ENCODE measurements around the gene CRIP3.
A peak's percentile ranks its signal among the peaks of the same experiment; 100 is the strongest.

CRIP3 gene

DNA sequence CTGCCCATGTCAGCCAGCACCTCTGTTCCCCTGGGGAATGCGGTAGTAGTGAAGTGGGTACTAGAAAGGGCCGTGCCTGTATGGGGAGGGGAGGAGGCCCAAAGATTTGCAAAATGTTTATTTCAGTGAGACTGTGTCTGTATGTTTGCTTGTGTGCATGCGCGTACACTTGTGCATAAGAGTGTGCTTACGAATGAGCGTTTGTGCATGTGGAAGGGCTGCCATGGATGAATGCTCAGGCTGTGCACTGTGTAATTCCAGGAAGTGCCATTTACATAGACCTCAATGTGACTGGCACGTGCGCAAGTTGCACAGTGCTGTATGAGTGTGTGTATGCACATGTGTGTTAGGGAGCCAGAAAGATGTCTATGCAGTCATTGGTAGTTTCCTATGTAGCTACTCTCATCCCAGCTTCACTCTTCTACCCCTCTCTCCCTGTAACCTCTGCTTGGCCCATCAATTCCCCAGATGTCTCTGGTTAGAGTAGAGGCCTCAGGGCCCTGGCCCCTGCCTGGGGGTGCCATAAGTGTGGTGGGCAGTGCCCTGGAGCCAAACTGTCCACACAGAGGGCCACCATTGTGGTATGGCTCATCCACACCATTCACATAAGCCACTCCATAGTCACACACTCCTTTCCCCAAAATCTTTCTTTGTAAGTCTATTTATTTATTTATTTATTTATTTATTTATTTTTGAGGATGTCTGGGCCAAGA, 37.4 kb downstream of the CRIP3 start:
- DNase-seq, result no peak

DNA sequence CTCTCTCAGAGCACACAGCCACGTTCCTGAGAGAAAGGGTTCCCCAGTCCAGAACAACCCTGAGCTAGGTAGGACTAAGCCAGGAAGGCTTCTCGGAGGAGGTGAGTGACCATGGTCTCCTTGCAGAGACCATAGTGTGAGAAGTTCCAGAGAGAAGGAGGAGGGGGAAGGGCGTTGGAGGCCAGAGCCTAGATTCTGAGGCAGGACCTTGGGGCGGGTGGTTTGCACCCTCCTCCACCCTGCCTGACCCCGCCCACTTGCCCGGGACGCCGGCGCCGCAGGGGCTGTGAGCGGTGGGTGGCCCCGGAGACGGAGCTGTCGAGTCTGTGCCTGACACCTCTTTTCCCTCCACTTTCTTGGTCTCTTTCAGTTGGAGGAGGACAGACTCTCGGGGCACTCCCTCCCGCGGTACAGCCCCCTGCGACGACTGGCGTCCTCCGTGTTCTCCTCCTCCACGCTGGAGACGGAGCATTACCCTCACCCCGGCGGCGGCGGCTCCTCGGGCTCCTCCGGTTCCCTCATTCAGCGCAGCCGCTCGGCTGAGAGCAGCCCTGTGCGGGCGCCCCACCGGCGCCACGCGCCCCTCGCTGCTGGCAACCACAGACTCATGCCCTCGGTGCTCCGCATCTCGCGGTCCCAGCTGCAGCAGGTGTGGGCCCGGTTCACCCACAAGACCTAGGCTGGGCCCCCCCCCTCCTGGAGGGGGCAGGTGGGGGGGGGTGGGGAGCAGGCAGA, 39.2 kb downstream of the CRIP3 start:
- peak; percentile 27 to 34 for DNase-seq

DNA sequence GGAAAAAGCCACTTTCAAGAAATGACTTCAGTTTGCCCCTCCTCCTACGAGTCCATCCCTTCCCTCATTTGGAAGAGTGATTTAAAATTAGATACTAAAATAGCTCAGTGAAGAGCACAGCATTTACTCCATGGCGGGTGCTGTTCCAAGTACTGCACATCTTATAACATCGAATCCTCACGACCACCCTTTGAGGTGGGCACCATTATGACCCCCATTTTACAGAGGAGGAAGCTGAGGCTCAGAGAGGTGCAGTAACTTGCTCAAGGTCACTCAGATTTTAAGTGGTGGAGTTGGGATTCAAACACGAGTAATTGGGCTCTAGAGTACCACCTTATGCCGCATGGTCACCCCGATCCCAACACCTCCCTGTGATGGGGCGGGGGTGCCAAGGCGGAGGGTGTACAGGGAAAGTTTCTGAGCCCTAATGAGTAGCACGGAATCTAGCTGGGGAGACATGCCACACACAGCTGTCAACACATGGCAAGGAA, 39.8 kb downstream of the CRIP3 start:
- no peak for DNase-seq

DNA sequence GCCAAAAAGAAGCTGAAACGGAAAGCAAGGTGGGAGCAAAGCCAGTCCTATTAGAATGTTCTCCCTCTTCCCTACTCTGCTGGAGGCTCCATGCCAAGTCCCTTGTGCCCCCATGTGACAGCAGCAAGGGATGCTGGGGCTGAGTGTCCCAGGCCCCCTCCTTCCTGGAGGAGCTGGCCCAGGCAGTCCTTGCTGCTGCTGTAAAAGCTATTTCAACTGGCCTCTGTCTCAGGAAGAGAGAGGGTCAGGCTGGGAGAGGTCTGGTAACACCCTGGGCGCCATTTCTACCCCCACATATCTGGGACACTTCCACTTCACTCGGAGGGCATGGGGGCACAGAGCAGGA, 40.3 kb downstream of the CRIP3 start:
- no peak for DNase-seq

DNA sequence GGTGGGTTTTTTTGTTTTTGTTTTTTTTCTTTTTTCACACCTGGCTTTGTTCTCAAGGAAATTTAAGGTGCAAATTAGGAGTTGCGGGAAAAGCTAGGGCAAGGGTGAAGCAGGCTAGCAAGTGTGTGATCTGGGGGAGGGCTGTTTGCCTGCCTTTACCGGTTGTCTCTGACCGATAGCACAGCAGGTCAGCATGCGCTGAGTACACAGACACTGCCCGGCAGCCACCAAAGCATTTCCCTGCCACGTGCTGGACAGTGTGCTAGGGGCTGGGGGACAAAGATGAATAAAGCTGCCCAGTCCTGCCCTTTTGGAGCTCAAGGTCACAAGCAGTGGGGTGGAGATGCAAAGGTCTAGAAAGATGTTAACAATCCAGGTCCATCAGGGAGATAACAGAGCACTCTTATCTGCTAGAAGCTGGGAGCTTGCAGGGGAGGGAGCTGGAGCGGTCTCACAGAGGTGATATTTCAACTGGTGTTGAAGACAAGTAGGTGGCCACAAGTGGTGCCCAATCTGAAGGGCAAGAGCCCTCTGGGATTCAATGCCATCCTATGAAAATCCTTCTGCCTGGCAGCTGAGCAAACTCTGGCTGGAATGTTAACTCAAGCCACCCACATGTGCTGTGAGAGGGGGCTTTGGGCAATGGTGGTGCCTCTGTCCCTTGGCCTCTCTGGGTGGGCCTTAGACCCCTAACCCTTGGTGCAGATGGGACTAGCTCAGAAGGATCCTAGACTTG, 40.8 kb downstream of the CRIP3 start:
- DNase-seq, result no peak

DNA sequence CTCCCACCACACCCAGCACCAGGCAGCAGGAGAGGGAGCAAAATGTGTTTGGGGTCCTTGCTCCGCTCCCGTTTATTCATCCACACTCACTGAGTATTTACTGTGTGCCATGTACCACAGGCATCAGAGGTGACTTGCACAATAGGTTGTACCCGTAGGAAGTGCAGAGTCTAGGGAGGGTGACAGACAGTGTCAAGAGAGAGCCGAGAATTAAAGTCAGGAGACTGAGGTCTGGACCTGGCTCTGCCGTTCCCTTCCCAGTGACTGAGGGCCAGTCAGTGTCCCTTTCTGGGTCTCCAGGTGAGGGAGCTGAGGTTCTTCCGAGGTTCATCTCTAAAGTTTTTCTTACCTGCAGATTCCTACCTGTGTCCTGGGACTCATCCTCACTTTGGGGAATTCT, 43.1 kb downstream of the CRIP3 start:
- no peak for DNase-seq

DNA sequence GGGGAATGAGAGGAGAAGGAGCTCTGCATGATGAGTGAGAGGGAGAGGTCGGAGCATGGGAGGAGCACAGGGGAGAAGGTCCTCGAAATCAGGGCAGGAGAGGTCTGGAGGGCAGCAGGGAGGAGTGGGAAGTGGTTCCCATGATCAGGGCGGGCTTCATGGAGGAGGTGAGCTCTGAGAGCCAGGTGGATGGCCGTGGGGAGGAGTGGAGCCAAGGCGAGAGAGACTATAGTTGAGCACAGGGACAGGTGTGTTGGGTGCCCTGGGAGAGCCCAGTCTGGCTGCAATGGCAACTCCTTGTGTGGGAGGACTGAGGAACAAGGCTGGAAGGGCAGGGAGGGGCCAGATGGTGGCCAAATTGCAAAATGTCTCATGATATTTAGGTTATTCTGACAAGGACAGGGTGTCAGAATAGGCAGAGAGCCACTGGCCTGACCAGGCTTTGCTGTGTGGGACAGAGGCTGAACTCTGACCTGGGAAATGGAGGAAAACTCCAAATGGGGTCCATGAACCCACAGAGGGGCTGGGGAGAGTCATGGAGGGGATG, 44.0 kb downstream of the CRIP3 start:
- no peak for DNase-seq

DNA sequence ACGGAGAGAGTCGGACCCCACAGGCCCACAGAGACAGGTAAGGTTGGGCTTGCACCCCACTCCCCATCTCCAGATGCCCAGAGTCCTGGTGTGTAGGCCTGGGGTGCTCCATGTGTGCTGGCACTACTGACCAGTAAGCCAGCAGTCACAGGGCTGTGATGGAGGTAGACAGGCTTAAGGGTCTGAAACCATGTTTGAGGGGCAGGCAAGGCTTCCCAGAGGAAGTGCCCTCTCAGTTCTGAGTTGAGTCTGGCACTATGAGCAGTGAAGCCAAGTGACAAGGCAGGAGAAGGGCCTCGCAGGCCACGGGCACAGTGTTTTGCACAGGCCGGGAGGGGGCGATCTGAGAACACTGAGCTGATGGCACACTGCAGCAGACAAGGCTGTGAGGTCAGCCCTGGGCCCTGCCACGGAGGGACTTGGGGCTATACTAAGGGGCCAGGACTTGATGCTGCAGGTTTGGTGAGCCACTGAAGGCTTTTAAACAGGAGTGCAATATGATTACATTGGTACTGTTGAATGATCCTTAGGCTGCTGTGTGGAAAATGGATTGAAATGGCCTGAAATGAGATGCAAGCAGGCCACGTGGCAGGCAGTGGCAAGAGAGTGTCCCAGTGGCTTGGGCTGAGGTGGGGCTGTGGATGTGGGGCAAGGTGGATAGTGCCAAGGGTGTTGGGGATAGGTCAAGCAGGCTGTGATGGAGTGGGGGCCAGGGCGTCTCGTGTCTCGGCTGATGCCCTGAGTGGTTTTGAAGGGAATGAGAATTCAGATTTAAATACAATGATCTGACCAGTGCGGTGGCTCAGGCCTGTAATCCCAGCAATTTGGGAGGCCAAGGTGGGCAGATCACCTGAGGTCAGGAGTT, 45.1 kb downstream of the CRIP3 start:
- peak; percentile 74 to 76 for DNase-seq

DNA sequence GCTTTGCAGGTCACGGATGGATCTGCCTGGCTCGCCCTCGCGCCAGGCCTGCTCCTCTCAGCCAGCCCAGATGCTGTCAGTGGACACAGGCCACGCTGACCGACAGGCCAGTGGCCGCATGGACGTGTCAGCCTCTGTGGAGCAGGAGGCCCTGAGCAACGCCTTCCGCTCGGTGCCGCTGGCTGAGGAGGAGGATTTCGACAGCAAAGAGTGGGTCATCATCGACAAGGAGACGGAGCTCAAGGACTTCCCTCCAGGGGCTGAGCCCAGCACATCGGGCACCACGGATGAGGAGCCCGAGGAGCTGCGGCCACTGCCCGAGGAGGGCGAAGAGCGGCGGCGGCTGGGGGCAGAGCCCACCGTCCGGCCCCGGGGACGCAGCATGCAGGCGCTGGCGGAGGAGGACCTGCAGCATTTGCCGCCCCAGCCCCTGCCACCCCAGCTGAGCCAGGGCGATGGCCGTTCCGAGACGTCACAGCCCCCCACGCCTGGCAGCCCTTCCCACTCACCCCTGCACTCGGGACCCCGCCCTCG, 45.8 kb downstream of the CRIP3 start:
- DNase-seq, result no peak

DNA sequence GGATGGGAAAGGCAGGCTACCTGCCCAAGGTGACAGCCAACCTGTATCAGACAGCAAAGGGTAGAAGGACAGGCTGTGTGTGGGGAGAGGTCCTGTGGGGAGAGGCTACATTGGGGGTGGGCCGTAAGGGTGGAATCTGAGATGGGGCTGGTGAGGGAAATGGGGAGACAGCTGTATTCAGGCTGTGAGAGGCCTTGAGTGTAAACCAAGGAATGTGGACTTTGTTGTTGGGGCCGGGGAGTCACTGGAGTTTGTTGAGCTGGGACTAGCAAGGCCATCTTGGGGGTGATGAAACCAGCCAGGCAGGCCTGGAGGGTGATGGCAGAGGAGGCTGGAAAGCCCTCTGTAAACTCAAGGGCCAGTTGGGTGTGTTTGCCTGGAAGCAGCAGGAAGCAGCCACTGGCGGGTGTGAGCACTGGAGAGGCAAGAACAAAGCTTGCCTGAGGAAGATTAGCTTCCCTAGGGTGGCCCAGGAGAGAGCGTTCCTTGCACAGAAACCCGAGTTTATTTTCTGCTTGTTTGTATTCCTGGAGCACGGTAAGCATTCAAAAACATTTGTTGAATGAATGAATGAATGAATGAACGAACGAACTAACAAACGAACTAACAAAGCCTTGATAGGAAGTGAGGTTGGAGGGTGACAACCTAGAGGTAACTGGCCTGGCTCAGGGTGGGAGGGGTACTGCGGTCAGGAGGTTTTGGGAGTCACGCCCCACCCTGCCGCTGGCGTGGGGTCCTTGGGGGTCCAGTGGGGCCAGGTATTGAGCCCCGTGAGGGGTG, 46.4 kb downstream of the CRIP3 start:
- no peak for DNase-seq

DNA sequence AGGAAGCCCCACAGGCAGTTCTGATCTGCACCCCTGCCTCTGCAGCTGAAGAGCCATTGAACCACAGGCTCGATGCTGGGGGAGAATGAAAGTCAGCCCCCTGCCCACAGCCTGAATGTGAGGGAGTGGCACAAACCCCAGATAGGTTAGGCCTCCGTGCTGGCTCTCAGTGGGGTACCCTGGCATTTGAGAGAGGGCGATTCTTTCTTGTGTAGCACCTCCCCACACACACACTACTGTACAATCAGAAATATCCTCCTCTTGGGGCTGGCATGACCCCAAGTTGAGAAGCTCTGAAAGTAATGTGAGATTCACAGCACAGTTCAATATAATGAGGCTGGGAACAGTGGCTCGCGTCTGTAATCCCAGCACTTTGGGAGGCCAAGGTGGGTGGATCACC, 47.4 kb downstream of the CRIP3 start:
- DNase-seq, result no peak

DNA sequence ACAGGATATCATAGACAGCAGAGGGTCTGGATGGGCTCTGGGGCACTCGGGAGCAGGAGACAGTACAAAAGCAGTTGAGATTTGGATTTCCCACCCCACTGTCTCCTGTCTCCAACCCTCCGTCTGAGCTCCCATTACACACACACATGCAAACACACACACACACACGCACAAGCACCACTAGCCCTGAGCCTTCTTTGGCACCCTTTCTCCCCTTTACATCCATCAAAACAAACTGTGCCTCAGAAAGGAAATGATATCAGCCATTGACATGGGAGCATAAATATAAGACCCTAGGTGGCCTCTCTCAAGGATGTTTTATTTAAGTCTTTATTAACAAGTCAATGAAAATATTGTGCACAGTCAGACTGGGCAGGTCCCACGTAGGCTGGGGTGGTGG, 47.8 kb downstream of the CRIP3 start:
- no peak for DNase-seq

DNA sequence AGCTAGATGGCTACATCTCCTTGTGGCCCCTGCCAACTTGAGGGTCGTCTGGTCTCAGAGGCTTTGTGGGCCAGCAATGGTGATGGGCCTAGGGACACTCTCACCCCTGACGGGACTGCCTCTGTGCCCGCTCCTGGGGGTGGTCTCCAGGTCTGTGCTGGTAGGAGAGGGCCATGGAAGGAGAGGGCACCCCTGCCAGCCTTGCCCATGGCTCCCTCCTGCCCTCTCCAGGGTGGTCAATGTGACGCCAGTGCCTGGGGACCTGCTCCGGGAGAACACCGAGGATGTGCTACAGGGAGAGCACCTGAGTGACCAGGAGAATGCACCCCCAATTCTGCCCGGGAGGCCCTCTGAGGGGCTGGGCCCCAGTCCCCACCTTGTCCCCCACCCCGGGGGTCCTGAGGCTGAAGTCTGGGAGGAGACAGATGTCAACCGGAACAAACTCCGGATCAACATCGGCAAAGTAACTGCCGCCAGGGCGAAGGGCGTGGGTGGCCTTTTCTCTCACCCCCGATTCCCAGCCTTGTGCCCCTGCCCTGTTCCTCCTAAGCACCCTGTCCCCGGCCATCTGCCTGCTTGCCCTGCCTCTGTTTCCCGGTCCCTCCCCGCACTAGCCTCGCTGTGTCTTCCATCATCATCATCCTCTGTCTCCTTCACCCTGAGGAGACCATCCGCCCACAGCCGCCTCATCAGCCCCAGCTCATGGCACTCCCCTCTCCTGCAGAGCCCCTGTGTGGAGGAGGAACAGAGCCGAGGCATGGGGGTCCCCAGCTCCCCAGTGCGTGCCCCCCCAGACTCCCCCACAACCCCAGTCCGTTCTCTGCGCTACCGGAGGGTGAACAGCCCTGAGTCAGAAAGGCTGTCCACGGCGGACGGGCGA, 49.6 kb downstream of the CRIP3 start:
- DNase-seq, result no peak

DNA sequence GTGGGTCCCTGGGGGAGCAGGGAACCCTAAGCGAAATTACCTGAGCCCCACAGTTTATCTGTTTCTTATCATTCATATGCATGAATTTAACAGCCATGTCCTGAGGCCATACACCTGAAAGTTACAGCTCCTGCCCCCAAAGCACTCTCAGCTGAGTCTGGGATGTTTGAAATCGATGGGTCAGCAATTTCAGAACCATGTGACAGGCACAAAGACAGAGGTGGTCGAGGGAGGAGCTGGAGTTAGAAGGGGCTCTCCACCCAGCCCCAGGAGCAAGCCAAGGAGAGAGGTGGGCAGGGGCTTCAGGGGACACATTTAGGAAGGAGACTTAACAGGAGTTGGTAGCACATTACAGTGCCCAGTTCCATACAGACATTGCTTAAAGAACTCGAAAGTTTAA, 50.4 kb downstream of the CRIP3 start:
- DNase-seq, result no peak

DNA sequence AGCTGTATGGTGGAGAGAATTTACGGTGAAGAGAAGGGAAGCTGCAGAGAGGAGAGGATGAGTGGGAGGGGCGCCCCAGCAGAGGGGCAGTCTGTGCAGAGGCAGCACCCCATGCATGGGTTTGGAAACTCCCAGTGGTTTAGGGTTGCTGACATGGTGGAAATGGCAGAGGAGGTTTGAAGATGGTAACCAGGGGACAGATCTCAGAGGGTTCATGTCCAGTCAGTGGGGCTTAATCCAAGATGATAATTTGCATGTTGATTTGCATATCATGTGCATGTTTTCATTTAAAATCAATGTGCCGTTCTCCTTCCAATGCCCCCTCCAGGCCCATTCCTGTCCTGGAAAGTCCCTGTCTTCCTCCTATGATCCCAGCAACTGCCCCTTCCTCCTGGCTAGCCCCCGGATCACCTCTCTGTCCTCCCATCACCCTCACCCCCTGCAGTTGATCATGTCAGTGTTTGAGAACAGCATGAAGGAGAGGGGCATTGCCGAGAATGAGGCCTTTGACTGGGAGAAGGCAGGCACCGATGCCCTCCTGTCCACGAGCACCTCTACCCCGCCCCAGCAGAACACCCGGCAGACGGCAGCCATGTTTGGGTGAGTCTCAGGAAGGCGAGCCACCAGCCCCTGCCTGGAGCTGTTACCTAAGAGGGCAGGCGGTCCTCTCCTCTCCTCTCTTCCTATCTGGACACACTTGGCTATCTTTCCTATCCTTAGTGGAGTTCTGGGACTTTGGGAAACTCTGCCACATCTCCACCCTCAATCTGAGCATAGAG, 51.1 kb downstream of the CRIP3 start:
- DNase-seq, result no peak

DNA sequence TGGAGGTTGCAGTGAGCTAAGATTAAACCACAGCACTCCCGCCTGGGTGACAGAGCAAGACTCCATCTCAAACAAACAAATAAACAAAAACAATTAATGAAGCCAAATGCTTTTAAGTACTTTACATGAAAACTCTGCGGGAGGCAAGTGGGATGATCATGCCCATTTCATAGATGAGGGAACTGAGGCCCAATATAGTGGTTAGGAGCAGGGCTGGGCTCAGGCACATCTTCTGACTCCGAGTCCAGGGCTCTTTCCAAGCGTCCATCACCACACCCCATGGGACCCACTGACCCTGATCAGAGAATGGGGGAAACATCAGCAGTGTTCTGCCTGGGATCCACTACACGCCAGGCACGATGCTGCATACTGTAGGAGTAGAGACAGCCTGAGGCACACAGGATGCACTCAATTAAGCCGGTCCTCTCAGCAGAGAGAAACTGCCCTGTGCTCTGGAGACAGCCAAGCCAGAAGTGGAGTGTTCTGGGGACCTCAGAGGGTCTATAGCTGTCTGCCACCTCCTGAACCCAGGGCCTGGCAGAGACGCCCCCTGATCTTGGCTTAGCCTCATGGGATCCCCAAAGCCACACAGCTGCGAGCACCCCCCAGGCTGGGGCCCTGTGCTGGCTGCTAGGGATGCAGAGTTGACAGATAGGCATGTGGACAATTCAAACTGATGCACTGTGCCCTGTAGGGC, 51.8 kb downstream of the CRIP3 start:
- no peak for DNase-seq

All from activated CD4-positive, alpha-beta T cell treated with anti-CD3 and anti-CD28 coated beads, Interleukin-2, amount 50 U/mL, for 4 hours (primary cell).